ES-I3 (cell line): Measurements from ENCODE around the gene CREB1.
A peak's percentile ranks its signal among the peaks of the same experiment; 100 is the strongest.

Source experiments
- H3K36me3 ChIP-seq: 2 replicates; pipeline ENCODE4 v1.6.1; 2013; ENCODE audit warnings: mild to moderate bottlenecking, low read length, control low read depth, moderate library complexity; ENCODE audit not compliant: insufficient read depth
- H3K4me1 ChIP-seq: 2 replicates; pipeline ENCODE4 v1.6.1; 2013; ENCODE audit warnings: mild to moderate bottlenecking, control low read depth, low read length; ENCODE audit not compliant: insufficient read depth
- H3K9ac ChIP-seq: 2 replicates; pipeline ENCODE4 v1.6.1; 2013; ENCODE audit warnings: low read depth, mild to moderate bottlenecking, low read length, moderate library complexity
- H3K9me3 ChIP-seq: 2 replicates; pipeline ENCODE4 v1.6.1; 2013; ENCODE audit warnings: mild to moderate bottlenecking, low read length, moderate library complexity; ENCODE audit not compliant: control insufficient read depth, insufficient read depth

The CREB1 gene

GRCh38 chr2:207513551-207514257, 16.1 kb upstream of the CREB1 start:
- Histone ChIP-seq H3K36me3 (no peaks in the 10 kb centered on the region), H3K9ac (no peak overlapping the region), H3K4me1 (no peaks in the 10 kb centered on the region), H3K9me3 (no peaks in the 10 kb centered on the region)

GRCh38 chr2:207514451-207514850, 15.3 kb upstream of the CREB1 start:
- Histone ChIP-seq H3K36me3 (no peaks in the 10 kb centered on the region), H3K9ac (no peak overlapping the region), H3K9me3 (no peaks in the 10 kb centered on the region), H3K4me1 (no peaks in the 10 kb centered on the region)

GRCh38 chr2:207515671-207516070, 14.1 kb upstream of the CREB1 start:
- Histone ChIP-seq H3K9ac (no peak overlapping the region), H3K9me3 (no peaks in the 10 kb centered on the region), H3K36me3 (no peaks in the 10 kb centered on the region), H3K4me1 (no peaks in the 10 kb centered on the region)

DNA sequence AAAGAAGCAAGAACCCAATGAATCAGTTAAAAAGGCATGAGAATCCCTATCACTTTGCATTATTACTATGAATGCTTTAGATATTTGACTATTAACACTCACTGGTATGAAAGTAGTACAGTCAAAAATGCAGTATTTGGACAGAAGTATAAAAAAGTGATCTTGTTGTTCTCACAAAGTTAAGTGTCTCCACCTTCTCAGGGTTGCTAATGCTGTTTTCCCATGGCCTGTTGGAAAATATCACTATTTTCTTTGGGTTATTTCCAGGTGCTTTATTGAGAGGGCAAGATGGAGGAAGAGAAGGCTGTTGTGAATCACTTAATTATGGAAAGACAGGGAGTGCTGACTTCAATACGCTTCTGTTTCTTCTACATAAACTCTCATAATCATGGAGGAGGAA, 13.6 kb upstream of the CREB1 start:
- H3K36me3 ChIP-seq, result no peaks in the 10 kb centered on the region
- no peak overlapping the region for H3K9ac ChIP-seq
- no peaks in the 10 kb centered on the region for H3K9me3 ChIP-seq
- no peaks in the 10 kb centered on the region for H3K4me1 ChIP-seq

GRCh38 chr2:207523005-207523404, 6.8 kb upstream of the CREB1 start:
- Histone ChIP-seq H3K9me3 (no peaks in the 10 kb centered on the region), H3K4me1 (peaks cover 3% of the 10 kb centered on the region; the same call in 1 of the 2 replicates), H3K9ac (no peak overlapping the region), H3K36me3 (no peaks in the 10 kb centered on the region)

GRCh38 chr2:207525296-207525695, 4.5 kb upstream of the CREB1 start:
- H3K36me3 ChIP-seq, result no peaks in the 10 kb centered on the region
- H3K9ac ChIP-seq, result no peak overlapping the region
- no peaks in the 10 kb centered on the region for H3K9me3 ChIP-seq
- H3K4me1 ChIP-seq, result peaks cover 5% of the 10 kb centered on the region; the same call in 1 of the 2 replicates

GRCh38 chr2:207528980-207529329, 807 bp upstream of the CREB1 start:
- peaks cover 5% of the 10 kb centered on the region; the same call in 1 of the 2 replicates for H3K4me1 ChIP-seq
- peak overlapping the region; percentile 84 for H3K9ac ChIP-seq
- H3K36me3 ChIP-seq, result no peaks in the 10 kb centered on the region
- no peaks in the 10 kb centered on the region for H3K9me3 ChIP-seq

- Histone ChIP-seq H3K4me1 (peaks cover 8% of the 10 kb centered on the region; the same call in 1 of the 2 replicates), H3K9me3 (no peaks in the 10 kb centered on the region), H3K9ac (peak overlapping the region; percentile 84), H3K36me3 (no peaks in the 10 kb centered on the region)
These were observed 634 bp downstream of the CREB1 start for GRCh38 chr2:207530160-207531031.

GRCh38 chr2:207531032-207531952, 1.5 kb downstream of the CREB1 start:
- H3K36me3 ChIP-seq, result no peaks in the 10 kb centered on the region
- peaks cover 8% of the 10 kb centered on the region; the same call in 1 of the 2 replicates for H3K4me1 ChIP-seq
- H3K9me3 ChIP-seq, result no peaks in the 10 kb centered on the region
- peak overlapping the region; percentile 71 for H3K9ac ChIP-seq

GRCh38 chr2:207532676-207533075, 2.9 kb downstream of the CREB1 start:
- H3K4me1 ChIP-seq, result peaks cover 8% of the 10 kb centered on the region; the same call in 1 of the 2 replicates

GRCh38 chr2:207533461-207534008, 3.8 kb downstream of the CREB1 start:
- Histone ChIP-seq H3K9ac (no peak overlapping the region), H3K36me3 (no peaks in the 10 kb centered on the region), H3K9me3 (no peaks in the 10 kb centered on the region), H3K4me1 (0 out of 2 replicates have a peak, but pooled peaks cover 3% of the 10 kb centered on the region)

More at GRCh38 chr2:207532676-207533075, 2.9 kb downstream of the CREB1 start:
- Histone ChIP-seq H3K9me3 (no peaks in the 10 kb centered on the region), H3K9ac (no peak overlapping the region), H3K36me3 (no peaks in the 10 kb centered on the region)

GRCh38 chr2:207534417-207534816, 4.7 kb downstream of the CREB1 start:
- Histone ChIP-seq H3K9ac (no peak overlapping the region), H3K36me3 (no peaks in the 10 kb centered on the region)

GRCh38 chr2:207539470-207539869, 9.7 kb downstream of the CREB1 start:
- H3K36me3 ChIP-seq, result no peaks in the 10 kb centered on the region
- no peaks in the 10 kb centered on the region for H3K9me3 ChIP-seq
- no peaks in the 10 kb centered on the region for H3K4me1 ChIP-seq
- no peak overlapping the region for H3K9ac ChIP-seq

More at GRCh38 chr2:207534417-207534816, 4.7 kb downstream of the CREB1 start:
- H3K4me1 ChIP-seq, result 0 out of 2 replicates have a peak, but pooled peaks cover 3% of the 10 kb centered on the region
- H3K9me3 ChIP-seq, result no peaks in the 10 kb centered on the region

- H3K9me3 ChIP-seq, result no peaks in the 10 kb centered on the region
- no peaks in the 10 kb centered on the region for H3K4me1 ChIP-seq
- H3K36me3 ChIP-seq, result no peaks in the 10 kb centered on the region
- no peak overlapping the region for H3K9ac ChIP-seq
These were observed 10.7 kb downstream of the CREB1 start for GRCh38 chr2:207540431-207540830.
